PFSK-1 (cell line): Measurements from ENCODE around the gene SORCS3.

ENCODE experiments used
- POLR2AphosphoS5 ChIP-seq: IDR thresholded peaks from 2 replicates; pipeline ENCODE4 v1.6.1; 2012; ENCODE audit warnings: low read depth, mild to moderate bottlenecking, control low read depth, low read length, moderate library complexity
- REST ChIP-seq, 2 experiments: IDR thresholded peaks; 2 replicates each; pipeline versions ENCODE4 v1.6.1 to v1.8.0; 2011 to 2012; ENCODE audit warnings: low read depth in 2 of 2, low read length in 2 of 2, control low read depth in 1 of 2, inconsistent platforms in 1 of 2, mild to moderate bottlenecking in 1 of 2, moderate library complexity in 1 of 2; ENCODE audit not compliant: insufficient read depth in 1 of 2
- SIN3A ChIP-seq: IDR thresholded peaks from 2 replicates; pipeline ENCODE4 v1.6.1; 2012; ENCODE audit warnings: mild to moderate bottlenecking, low read length, moderate library complexity, borderline replicate concordance; ENCODE audit not compliant: insufficient read depth
- TAF1 ChIP-seq: IDR thresholded peaks from 2 replicates; pipeline ENCODE4 v1.6.1; 2012; ENCODE audit warnings: low read length, control low read depth, borderline replicate concordance; ENCODE audit not compliant: insufficient read depth

- TF ChIP-seq REST (IDR thresholded peaks at IDR 0.05; ENCODE audit: insufficient read depth in 1 of 2, low read depth in 2 of 2, low read length in 2 of 2) (no peak), POLR2AphosphoS5 (no peak), TAF1 (no peak), SIN3A (no peak)
Measured at GRCh38 chr10:104676874-104677273, 35.8 kb downstream of the SORCS3 start.
